ENCODE data around the gene LIFR. TPM values are rescaled to one million over a fixed set of nuclear protein-coding genes. Genes with fewer than 3 reads are reported as not detected.

LIFR gene
- total RNA-seq, 6 experiments from 2014 or later, result 4.7 to 7.1 (median 5.4) TPM

DNA sequence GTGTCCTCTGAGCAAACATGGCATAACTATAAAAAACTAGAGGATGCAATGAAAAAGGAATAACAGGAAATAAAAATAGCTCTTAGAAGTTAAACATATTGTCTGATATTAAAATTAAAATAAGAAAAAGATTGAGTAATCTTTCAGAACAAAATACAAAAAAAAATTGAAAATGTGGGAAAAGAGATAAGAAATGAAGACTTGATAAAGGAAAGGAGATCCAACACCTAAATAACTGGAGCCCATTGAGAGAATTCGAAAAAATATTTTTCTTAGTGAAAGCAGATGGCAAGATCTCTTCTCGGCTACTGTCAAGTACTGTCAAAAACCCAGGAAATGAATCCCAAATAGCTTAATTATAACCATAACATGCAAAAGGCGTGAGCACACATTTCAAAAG is 24.9 kb downstream of the LIFR start:
- Mint-ChIP-seq H3K4me3 (no peak overlapping the region), H3K9me3 (no peaks in the 10 kb centered on the region), H3K27ac (no peak overlapping the region), H3K36me3 (ENCODE audit: low read depth) (no peaks in the 10 kb centered on the region), H3K27me3 (ENCODE audit: insufficient read depth) (no peaks in the 10 kb centered on the region; the same call in 1 of the 2 replicates), H3K4me1 (ENCODE audit: low read depth) (no peaks in the 10 kb centered on the region)
- TF ChIP-seq, protein P1, sequence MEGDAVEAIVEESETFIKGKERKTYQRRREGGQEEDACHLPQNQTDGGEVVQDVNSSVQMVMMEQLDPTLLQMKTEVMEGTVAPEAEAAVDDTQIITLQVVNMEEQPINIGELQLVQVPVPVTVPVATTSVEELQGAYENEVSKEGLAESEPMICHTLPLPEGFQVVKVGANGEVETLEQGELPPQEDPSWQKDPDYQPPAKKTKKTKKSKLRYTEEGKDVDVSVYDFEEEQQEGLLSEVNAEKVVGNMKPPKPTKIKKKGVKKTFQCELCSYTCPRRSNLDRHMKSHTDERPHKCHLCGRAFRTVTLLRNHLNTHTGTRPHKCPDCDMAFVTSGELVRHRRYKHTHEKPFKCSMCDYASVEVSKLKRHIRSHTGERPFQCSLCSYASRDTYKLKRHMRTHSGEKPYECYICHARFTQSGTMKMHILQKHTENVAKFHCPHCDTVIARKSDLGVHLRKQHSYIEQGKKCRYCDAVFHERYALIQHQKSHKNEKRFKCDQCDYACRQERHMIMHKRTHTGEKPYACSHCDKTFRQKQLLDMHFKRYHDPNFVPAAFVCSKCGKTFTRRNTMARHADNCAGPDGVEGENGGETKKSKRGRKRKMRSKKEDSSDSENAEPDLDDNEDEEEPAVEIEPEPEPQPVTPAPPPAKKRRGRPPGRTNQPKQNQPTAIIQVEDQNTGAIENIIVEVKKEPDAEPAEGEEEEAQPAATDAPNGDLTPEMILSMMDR (IDR thresholded peaks at IDR 0.05), result no peak
- DNase-seq, result no peak

DNA sequence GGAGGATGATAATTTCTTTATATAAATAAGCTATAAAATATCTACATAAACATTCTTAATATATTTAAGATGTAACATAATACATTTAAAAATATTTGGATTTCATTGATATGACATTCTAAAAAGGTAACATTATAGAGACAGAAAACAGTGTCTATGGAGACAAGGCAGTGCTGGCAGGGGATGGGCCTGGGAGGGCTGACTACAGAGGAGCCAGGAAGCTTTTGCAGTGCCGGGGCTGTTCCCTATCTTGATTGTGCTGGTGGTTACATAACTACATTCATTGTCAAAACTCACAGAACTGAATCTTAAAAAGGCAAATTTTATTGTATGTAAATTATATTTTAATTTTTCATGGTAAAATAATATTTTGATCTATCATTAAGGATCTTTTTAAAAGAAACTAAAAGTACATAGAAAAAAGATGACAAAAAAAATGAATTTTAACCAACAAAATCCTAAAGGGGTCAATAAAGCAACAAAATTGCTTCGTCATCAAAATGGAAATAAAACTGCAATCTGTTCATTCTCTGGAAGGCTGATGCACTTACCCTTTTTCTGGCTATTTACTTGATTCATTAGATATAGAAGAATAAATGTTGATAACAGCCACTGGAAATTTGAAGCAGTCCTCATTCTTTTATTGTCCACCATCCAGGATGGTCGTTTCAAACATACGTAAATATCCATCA is 26.3 kb downstream of the LIFR start:
- Mint-ChIP-seq H3K27ac (no peak overlapping the region), H3K4me3 (no peak overlapping the region), H3K27me3 (ENCODE audit: insufficient read depth) (no peaks in the 10 kb centered on the region; the same call in none of the 2 replicates), H3K36me3 (ENCODE audit: low read depth) (no peaks in the 10 kb centered on the region), H3K4me1 (ENCODE audit: low read depth) (no peaks in the 10 kb centered on the region), H3K9me3 (no peaks in the 10 kb centered on the region)
- DNase-seq, result no peak
- TF ChIP-seq, protein P1 (IDR thresholded peaks at IDR 0.05), result no peak

DNA sequence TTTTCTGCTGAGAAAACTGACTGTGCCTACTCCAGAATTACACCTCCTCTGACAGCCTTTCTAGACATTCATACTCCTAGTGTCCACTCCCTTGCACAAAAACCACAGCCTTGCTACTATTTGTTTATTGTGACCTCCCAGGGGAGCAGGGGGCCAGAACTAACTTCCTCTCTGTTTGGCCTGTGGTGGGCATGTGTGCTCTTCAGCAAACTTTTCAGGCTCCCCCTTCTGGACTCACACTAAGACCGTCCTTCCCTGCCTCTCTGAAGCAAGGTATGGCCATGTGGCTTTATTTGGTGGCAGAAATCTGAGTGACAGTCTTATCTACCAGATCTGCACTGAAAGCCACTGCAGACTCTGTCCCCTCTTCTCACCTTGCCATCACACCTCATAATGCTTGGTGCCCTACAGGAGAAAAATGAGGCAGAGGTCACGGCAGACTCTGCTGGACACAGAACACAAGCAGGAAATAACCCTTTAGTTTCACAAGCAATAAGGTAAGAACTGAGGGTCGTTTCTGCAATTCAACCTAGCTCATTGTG is 28.2 kb downstream of the LIFR start:
- H3K4me3 Mint-ChIP-seq, result no peak overlapping the region
- no peaks in the 10 kb centered on the region for H3K9me3 Mint-ChIP-seq
- no peak for DNase-seq
- no peaks in the 10 kb centered on the region for H3K36me3 Mint-ChIP-seq (ENCODE audit: low read depth)
- TF ChIP-seq, protein P1 (IDR thresholded peaks at IDR 0.05), result no peak
- H3K27ac Mint-ChIP-seq, result no peak overlapping the region
- H3K27me3 Mint-ChIP-seq (ENCODE audit: insufficient read depth), result no peaks in the 10 kb centered on the region; the same call in none of the 2 replicates
- no peaks in the 10 kb centered on the region for H3K4me1 Mint-ChIP-seq (ENCODE audit: low read depth)

DNA sequence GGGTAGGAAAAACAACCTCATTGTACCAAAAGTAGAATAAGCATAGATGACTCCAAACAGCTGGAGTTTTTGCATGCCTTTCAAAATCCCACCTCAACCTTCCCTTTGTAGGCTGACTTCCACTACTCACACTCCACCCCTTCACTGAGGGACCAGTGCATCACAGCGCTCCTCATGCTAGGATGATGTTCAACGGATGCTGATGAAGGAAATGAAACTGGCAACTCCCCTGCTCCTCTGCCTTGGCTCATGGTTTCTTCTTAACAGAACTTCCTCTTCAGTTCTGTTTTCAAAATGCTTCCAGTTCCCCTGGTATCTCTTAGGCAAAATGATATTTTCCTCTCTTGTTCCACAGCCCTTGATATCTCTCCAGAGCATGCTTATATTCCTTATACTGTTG is 29.0 kb downstream of the LIFR start:
- no peaks in the 10 kb centered on the region for H3K36me3 Mint-ChIP-seq (ENCODE audit: low read depth)
- H3K4me3 Mint-ChIP-seq, result no peak overlapping the region
- H3K9me3 Mint-ChIP-seq, result no peaks in the 10 kb centered on the region
- TF ChIP-seq, protein P1 (IDR thresholded peaks at IDR 0.05), result no peak
- no peak for DNase-seq
- no peaks in the 10 kb centered on the region; the same call in none of the 2 replicates for H3K27me3 Mint-ChIP-seq (ENCODE audit: insufficient read depth)
- no peaks in the 10 kb centered on the region for H3K4me1 Mint-ChIP-seq (ENCODE audit: low read depth)
- H3K27ac Mint-ChIP-seq, result no peak overlapping the region

DNA sequence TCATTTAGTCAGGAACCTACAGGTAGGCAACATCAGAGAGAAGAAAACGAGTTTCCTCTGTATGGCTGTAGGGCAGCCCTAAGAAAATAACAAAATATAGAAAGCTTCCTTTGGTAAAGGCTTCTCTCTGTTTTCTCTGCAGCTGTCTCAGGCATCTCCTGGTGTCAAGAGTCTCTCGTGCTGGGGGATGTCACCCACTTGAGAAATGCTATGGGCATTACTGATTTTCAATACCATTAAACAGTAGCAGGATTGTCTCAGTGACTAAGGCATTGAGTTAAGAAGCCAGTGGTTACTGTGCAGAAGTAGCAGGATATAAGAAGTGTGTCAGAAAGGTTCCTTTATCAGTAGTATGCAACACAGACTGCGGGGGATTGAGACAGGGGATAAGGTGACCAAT is 32.4 kb downstream of the LIFR start:
- H3K4me3 Mint-ChIP-seq, result no peak overlapping the region

More for the DNA sequence above, 32.4 kb downstream of the LIFR start:
- H3K36me3 Mint-ChIP-seq (ENCODE audit: low read depth), result peaks cover 14% of the 10 kb centered on the region; the same call in 1 of the 2 replicates
- no peak for DNase-seq
- TF ChIP-seq, protein P1 (IDR thresholded peaks at IDR 0.05), result no peak
- H3K9me3 Mint-ChIP-seq, result no peaks in the 10 kb centered on the region; the same call in 1 of the 2 replicates
- H3K27ac Mint-ChIP-seq, result no peak overlapping the region
- H3K4me1 Mint-ChIP-seq (ENCODE audit: low read depth), result no peaks in the 10 kb centered on the region
- no peaks in the 10 kb centered on the region; the same call in none of the 2 replicates for H3K27me3 Mint-ChIP-seq (ENCODE audit: insufficient read depth)
